Astrocyte (in vitro differentiated cells and primary cell): ENCODE results near the gene LSM14B. TPM values are rescaled to one million over a fixed set of nuclear protein-coding genes. Genes with fewer than 3 reads are reported as not detected.

Experiments used
- DNase-seq: peaks from one replicate; pipeline ENCODE4 v3.0.0-alpha.2; 2010; ENCODE audit warnings: low read depth
- FAIRE-seq: peaks from 2 replicates; lab custom pipeline; 2011; peaks lifted over from hg19 to GRCh38; lab: Jason Lieb, UNC
- H2AFZ ChIP-seq: 2 replicates; pipeline ENCODE4 v1.6.0; 2012; ENCODE audit warnings: low read depth, low read length, inconsistent platforms
- H3K27ac ChIP-seq: 2 replicates; pipeline ENCODE4 v1.5.1; 2011; ENCODE audit warnings: low read depth, low read length, inconsistent platforms
- H3K27me3 ChIP-seq: 2 replicates; pipeline ENCODE4 v1.6.0; 2011; ENCODE audit warnings: low read length, inconsistent platforms; ENCODE audit not compliant: insufficient read depth
- H3K36me3 ChIP-seq: 2 replicates; pipeline ENCODE4 v1.5.1; 2011; ENCODE audit warnings: low read length, inconsistent platforms; ENCODE audit not compliant: insufficient read depth
- H3K4me1 ChIP-seq: 2 replicates; pipeline ENCODE4 v1.5.1; 2011; ENCODE audit warnings: low read length, inconsistent platforms; ENCODE audit not compliant: insufficient read depth
- H3K4me2 ChIP-seq: 2 replicates; pipeline ENCODE4 v1.6.0; 2012; ENCODE audit warnings: low read length, inconsistent platforms
- H3K4me3 ChIP-seq: 2 replicates; pipeline ENCODE4 v1.5.1; 2011; ENCODE audit warnings: low read depth, mild to moderate bottlenecking, low read length, inconsistent platforms; ENCODE audit not compliant: insufficient read depth
- H3K79me2 ChIP-seq: 2 replicates; pipeline ENCODE4 v1.6.0; 2012; ENCODE audit warnings: mild to moderate bottlenecking, low read length, inconsistent platforms; ENCODE audit not compliant: insufficient read depth
- H3K9ac ChIP-seq: 2 replicates; pipeline ENCODE4 v1.6.0; 2012; ENCODE audit warnings: mild to moderate bottlenecking, low read length, inconsistent platforms
- H3K9me3 ChIP-seq: 2 replicates; pipeline ENCODE4 v1.5.1; 2012; ENCODE audit warnings: low read depth, mild to moderate bottlenecking, low read length, inconsistent platforms; ENCODE audit not compliant: insufficient read depth
- H4K20me1 ChIP-seq: 2 replicates; pipeline ENCODE4 v1.6.0; 2012; ENCODE audit warnings: low read length, inconsistent platforms; ENCODE audit not compliant: insufficient read depth
- H3K27ac Mint-ChIP-seq: one replicate; pipeline ENCODE4 v1.8.0; 2021; ENCODE audit warnings: mild to moderate bottlenecking, mixed read lengths; ENCODE audit not compliant: unreplicated experiment
- H3K27me3 Mint-ChIP-seq: one replicate; pipeline ENCODE4 v1.8.0; 2021; ENCODE audit warnings: low read depth, mixed read lengths; ENCODE audit not compliant: unreplicated experiment
- H3K36me3 Mint-ChIP-seq: one replicate; pipeline ENCODE4 v1.8.0; 2021; ENCODE audit warnings: low read depth, mixed read lengths; ENCODE audit not compliant: unreplicated experiment
- H3K4me1 Mint-ChIP-seq: one replicate; pipeline ENCODE4 v1.8.0; 2021; ENCODE audit warnings: low read depth, mixed read lengths; ENCODE audit not compliant: unreplicated experiment
- H3K4me3 Mint-ChIP-seq: one replicate; pipeline ENCODE4 v1.8.0; 2021; ENCODE audit warnings: mild to moderate bottlenecking, moderate library complexity, mixed read lengths; ENCODE audit not compliant: unreplicated experiment
- H3K9me3 Mint-ChIP-seq: one replicate; pipeline ENCODE4 v1.8.0; 2021; ENCODE audit warnings: mild to moderate bottlenecking, mixed read lengths; ENCODE audit not compliant: unreplicated experiment
- CTCF ChIP-seq: IDR thresholded peaks from 2 replicates; pipeline ENCODE4 v1.5.1; 2011; ENCODE audit warnings: low read depth, mild to moderate bottlenecking, inconsistent platforms, low read length, moderate library complexity; ENCODE audit not compliant: insufficient read depth
- EZH2 ChIP-seq: IDR thresholded peaks from 2 replicates; pipeline ENCODE4 v1.6.1; 2012; ENCODE audit warnings: mild to moderate bottlenecking, low read length, inconsistent platforms; ENCODE audit not compliant: insufficient read depth
- total RNA-seq: library from RNA; stranded (reverse); gene quantifications from 2 replicates; pipeline ENCODE4 v1.2.1, GENCODE V29; 2021

Gene LSM14B
- total RNA-seq, 1 donor from 2014 or later: 27.1 TPM

- Mint-ChIP-seq H3K36me3 (peaks cover 14% of the 10 kb centered on the region), H3K4me1 (peaks cover 3% of the 10 kb centered on the region), H3K4me3 (peak overlapping the region; percentile 89), H3K27me3 (peaks cover 14% of the 10 kb centered on the region), H3K9me3 (no peaks in the 10 kb centered on the region), H3K27ac (peak overlapping the region; percentile 83)
- DNase-seq (peak; percentile 63), FAIRE-seq (no peak)
- peaks cover 29% of the 10 kb centered on the region for H3K36me3 ChIP-seq
- H3K4me3 ChIP-seq: peak overlapping the region; percentile 60
- peaks cover 34% of the 10 kb centered on the region for H3K79me2 ChIP-seq
- peak overlapping the region; percentile 79 for H3K9ac ChIP-seq
- H4K20me1 ChIP-seq: peaks cover 54% of the 10 kb centered on the region
- peaks cover 3% of the 10 kb centered on the region for H3K27me3 ChIP-seq
- peaks cover 9% of the 10 kb centered on the region for H3K4me1 ChIP-seq
- TF ChIP-seq EZH2 (no peak), CTCF (no peak)
- H3K27ac ChIP-seq: peak overlapping the region; percentile 21
- H3K9me3 ChIP-seq: no peaks in the 10 kb centered on the region
- peak overlapping the region; percentile 88 for H3K4me2 ChIP-seq
- H2AFZ ChIP-seq: peak overlapping the region; percentile 13
Measured at GRCh38 chr20:62123450-62124118, 1.3 kb downstream of the LSM14B start.

GRCh38 chr20:62126141-62126540 is 3.9 kb downstream of the LSM14B start:
- FAIRE-seq (no peak), DNase-seq (no peak)
- peaks cover 69% of the 10 kb centered on the region for H4K20me1 ChIP-seq
- H3K4me3 ChIP-seq: no peak overlapping the region
- no peak overlapping the region for H3K27ac Mint-ChIP-seq
- H3K27me3 Mint-ChIP-seq: no peaks in the 10 kb centered on the region
- H3K27ac ChIP-seq: no peak overlapping the region
- H3K9me3 Mint-ChIP-seq: no peaks in the 10 kb centered on the region
- H3K4me1 ChIP-seq: peaks cover 9% of the 10 kb centered on the region
- peaks cover 40% of the 10 kb centered on the region for H3K36me3 ChIP-seq
- TF ChIP-seq EZH2 (no peak), CTCF (no peak)
- no peak overlapping the region for H2AFZ ChIP-seq
- H3K4me1 Mint-ChIP-seq: peaks cover 3% of the 10 kb centered on the region
- H3K27me3 ChIP-seq: no peaks in the 10 kb centered on the region
- H3K9ac ChIP-seq: no peak overlapping the region
- H3K36me3 Mint-ChIP-seq: peaks cover 21% of the 10 kb centered on the region
- H3K79me2 ChIP-seq: peaks cover 35% of the 10 kb centered on the region
- no peak overlapping the region for H3K4me2 ChIP-seq
- H3K9me3 ChIP-seq: no peaks in the 10 kb centered on the region
- no peak overlapping the region for H3K4me3 Mint-ChIP-seq

- no peak for TF ChIP-seq CTCF
- TF ChIP-seq EZH2: no peak
- Histone ChIP-seq H3K36me3 (peaks cover 48% of the 10 kb centered on the region), H3K79me2 (peaks cover 44% of the 10 kb centered on the region), H3K4me2 (no peak overlapping the region), H3K27ac (no peak overlapping the region), H3K9me3 (no peaks in the 10 kb centered on the region), H3K27me3 (no peaks in the 10 kb centered on the region), H3K9ac (no peak overlapping the region), H2AFZ (no peak overlapping the region), H3K4me3 (no peak overlapping the region), H3K4me1 (peaks cover 9% of the 10 kb centered on the region), H4K20me1 (peaks cover 83% of the 10 kb centered on the region)
- Mint-ChIP-seq H3K4me3 (no peak overlapping the region), H3K27me3 (no peaks in the 10 kb centered on the region), H3K4me1 (peaks cover 3% of the 10 kb centered on the region), H3K36me3 (peaks cover 31% of the 10 kb centered on the region), H3K9me3 (no peaks in the 10 kb centered on the region), H3K27ac (no peak overlapping the region)
- DNase-seq: no peak
- FAIRE-seq: no peak
Measured at GRCh38 chr20:62127799-62128198, 5.5 kb downstream of the LSM14B start.
